Stimulated activated CD8-positive, alpha-beta memory T cell treated with anti-CD3 and anti-CD28 coated beads, Interleukin-15, amount 100 ng/mL, for 24 hours (primary cell): ENCODE measurements around the gene KIF27.
"Not testable (repeated sequence)": the region's sequence is repeated elsewhere in the genome, so short reads cannot be mapped to it uniquely, and the experiment has no call there.

Source experiments
- DNase-seq: peaks from one replicate; pipeline ENCODE4 v3.0.0-alpha.2; 2020; ENCODE audit warnings: low read depth

The KIF27 gene, protein sequence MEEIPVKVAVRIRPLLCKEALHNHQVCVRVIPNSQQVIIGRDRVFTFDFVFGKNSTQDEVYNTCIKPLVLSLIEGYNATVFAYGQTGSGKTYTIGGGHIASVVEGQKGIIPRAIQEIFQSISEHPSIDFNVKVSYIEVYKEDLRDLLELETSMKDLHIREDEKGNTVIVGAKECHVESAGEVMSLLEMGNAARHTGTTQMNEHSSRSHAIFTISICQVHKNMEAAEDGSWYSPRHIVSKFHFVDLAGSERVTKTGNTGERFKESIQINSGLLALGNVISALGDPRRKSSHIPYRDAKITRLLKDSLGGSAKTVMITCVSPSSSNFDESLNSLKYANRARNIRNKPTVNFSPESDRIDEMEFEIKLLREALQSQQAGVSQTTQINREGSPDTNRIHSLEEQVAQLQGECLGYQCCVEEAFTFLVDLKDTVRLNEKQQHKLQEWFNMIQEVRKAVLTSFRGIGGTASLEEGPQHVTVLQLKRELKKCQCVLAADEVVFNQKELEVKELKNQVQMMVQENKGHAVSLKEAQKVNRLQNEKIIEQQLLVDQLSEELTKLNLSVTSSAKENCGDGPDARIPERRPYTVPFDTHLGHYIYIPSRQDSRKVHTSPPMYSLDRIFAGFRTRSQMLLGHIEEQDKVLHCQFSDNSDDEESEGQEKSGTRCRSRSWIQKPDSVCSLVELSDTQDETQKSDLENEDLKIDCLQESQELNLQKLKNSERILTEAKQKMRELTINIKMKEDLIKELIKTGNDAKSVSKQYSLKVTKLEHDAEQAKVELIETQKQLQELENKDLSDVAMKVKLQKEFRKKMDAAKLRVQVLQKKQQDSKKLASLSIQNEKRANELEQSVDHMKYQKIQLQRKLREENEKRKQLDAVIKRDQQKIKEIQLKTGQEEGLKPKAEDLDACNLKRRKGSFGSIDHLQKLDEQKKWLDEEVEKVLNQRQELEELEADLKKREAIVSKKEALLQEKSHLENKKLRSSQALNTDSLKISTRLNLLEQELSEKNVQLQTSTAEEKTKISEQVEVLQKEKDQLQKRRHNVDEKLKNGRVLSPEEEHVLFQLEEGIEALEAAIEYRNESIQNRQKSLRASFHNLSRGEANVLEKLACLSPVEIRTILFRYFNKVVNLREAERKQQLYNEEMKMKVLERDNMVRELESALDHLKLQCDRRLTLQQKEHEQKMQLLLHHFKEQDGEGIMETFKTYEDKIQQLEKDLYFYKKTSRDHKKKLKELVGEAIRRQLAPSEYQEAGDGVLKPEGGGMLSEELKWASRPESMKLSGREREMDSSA (N-terminal part only)

GRCh38 chr9:83920927-83921707 is at the start of gene KIF27:
TSS of gene KIF27 (minus strand) at chr9:83921432. CDS start at chr9:83915591, 5,841 bp downstream.
- DNase-seq = peak; percentile 96

- no peak for DNase-seq
Observed at GRCh38 chr9:83969602-83970001, 48.4 kb upstream of the KIF27 start.

GRCh38 chr9:83967073-83967472 is 45.8 kb upstream of the KIF27 start:
- no peak for DNase-seq

DNA sequence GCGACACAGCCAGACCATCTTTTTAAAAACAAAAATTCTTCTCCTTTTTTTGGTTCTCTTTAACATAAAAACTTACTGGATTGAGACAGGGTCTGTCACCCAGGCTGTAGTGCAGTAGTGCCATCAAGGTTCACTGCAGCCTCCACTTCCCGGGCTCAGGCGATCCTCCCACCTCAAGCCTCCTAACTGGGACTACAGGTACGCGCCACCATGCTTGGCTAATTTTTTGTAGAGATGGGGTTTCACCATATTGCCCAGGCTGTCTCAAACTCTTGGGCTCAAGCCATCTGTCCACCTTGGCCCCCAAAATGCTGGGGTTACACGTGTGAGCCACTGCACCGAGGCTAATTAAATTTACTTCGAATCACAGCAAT is 45.0 kb upstream of the KIF27 start:
- no peak for DNase-seq

GRCh38 chr9:83965350-83966208 is 44.3 kb upstream of the KIF27 start:
- no peak for DNase-seq

- DNase-seq = no peak
Observed at GRCh38 chr9:83964973-83965349, 43.7 kb upstream of the KIF27 start.

GRCh38 chr9:83962165-83962564 is 40.9 kb upstream of the KIF27 start:
- no peak for DNase-seq

DNA sequence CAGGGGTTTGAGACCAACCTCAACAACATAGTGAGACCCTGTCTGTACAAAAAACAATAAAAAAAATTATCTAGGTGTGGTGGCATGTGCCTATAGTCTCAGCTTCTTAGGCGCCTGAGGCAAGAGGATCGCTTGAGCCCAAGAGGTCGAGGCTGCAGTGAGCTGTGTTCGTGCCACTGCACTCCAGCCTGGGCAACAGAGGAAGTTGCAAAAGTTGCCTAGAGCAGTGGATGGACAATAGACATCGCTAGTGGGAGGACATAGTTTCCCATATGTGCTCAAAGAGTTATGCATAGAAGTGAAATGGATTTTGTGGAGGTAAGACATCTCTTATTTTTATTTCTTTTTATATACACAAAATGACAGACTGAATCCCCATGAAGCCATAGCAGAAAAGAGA is 39.8 kb upstream of the KIF27 start:
- no peak for DNase-seq

- DNase-seq = no peak
Observed at GRCh38 chr9:83959061-83959460, 37.8 kb upstream of the KIF27 start.

DNA sequence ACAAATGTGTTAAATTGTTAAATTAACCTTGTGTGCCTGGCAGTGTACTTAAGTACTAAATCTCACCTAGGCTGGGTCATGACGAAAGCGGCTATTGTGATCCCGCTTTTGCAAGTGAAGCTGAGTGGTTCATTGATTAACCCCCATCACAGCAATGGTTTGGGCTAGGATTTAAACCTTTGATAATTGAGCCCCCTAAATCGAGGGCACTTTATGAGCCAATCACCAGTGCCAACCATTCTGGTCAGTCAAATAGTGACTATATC is 35.9 kb upstream of the KIF27 start:
- no peak for DNase-seq

DNA sequence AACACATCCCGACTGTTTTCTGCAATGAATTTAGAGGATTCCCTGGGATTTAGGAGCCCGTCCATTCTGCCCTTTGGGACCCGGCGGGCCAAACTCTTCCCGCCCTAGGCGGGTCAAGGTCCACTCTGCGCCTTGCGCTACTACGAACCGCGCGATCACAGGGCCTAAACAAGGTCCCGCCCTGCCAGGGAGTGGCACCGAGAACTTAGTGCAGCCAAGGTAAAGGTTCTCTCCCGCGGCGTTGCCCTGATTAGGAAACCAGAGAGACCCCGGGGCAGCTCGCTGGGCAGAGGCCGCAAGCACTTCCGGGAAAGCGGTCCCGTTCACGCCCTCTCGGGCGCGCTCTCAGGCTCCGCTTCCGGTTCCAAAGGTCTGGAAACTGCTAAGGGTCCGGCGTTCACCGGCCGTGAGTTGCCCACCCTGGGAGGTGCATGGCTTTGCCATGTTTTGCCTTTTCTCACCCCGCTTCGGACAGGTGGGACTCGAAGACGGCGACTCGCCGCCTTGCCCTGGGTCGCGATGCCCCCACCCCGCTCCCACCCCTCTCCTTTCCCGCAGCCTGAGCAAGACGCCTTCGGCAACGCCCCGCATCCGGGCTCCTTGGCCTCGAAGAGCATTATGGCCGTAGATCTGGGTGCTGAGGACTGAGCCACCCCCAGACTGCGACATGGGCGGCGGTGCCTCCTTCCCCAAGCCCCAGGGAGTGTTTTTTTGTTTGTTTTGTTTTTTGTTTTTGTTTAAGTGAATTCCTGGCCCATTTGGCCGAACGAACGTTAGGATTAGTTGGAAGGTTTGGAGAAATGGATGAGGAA is 35.4 kb upstream of the KIF27 start:
- DNase-seq = peak; percentile 27

DNA sequence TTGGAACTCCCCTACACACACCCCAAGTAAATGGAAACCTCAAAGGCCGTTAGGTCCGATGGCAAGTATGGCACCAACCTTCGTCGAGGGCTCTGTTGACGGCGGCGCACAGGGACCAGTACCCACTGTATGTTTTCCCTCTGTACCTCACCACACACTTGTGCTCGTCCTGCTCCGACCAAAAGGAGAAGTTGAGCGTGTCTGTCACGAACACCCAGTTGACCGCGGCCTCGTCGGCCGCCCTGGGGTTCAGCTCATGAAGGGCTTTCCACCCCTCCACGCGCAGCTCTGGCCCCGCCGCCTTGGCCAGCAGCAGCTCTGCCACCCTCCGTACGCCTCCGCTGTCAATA is 34.8 kb upstream of the KIF27 start:
- DNase-seq = no peak

DNA sequence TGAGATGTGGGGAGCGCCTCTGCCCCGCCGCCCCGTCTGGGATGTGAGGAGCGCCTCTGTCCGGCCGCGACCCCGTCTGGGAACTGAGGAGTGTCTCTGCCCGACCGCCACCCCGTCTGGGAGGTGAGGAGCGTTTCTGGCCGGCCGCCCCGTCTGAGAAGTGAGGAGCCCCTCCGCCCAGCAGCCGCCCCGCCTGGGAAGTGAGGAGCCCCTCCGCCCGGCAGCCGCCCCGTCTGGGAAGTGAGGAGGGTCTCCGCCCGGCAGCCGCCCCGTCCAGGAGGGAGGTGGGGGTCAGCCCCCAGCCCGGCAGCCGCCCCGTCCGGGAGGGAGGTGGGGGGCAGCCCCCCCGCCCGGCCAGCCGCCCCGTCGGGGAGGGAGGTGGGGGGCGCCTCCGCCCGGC is 26.9 kb upstream of the KIF27 start:
- DNase-seq = not testable (repeated sequence)

GRCh38 chr9:83940590-83941303 is 19.5 kb upstream of the KIF27 start:
- no peak for DNase-seq

- DNase-seq = no peak
Observed at GRCh38 chr9:83937861-83938455, 16.7 kb upstream of the KIF27 start.

DNA sequence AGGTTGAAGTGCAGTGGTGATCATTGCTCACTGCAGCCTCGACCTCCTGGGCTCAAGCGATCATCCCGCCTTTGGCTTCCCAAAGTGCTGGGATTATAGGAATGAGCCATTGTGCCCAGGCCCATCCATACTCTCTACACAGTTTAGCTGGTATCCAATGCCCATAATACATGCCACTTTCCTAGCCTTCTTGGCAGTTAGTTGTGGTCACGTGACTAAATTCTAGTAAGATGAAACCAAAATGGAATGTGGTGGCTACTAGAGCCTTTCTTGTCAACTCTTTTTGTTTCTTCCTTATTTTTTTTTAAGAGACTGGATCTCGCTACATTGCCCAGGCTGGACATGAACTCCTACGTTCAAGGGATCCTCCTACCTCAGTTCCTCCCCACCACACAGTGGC is 15.3 kb upstream of the KIF27 start:
- DNase-seq = no peak

DNA sequence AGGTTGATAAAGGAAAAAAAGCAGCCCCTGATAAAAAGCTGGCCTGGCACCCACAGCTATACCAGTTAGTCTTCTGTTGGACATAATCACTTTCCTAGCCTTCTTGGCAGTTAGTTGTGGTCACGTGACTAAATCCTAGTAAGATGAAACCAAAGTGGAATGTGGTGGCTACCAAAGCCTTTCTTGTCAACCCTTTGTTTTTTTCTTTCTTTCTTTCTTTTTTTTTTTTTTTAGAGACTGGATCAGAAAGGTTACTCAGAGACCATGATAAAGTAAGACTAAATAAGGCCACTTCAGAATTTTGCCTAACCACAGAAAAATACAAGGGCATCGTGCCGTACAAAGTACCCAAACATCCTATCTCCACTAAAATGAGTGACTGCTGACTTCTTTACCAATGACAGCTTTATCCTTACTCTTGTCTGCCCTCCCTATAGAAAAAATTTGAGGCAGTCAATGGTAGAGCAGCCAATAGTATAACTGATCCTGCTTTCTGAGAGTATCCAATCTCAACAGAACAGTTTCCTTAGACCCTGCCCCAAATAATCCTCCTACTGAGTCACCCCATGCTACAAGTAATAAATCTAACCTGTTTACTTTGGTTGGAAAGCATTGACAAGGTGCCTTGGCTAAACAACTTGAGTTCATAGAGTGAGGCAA is 14.2 kb upstream of the KIF27 start:
- no peak for DNase-seq

GRCh38 chr9:83934569-83935275 is 13.5 kb upstream of the KIF27 start:
- no peak for DNase-seq
